Measurements from ENCODE around the gene SYCN. TPM values are rescaled to one million over a fixed set of nuclear protein-coding genes. Genes with fewer than 3 reads are reported as not detected.

SYCN gene
- polyA plus RNA-seq, 12 donors, result not detected

DNA sequence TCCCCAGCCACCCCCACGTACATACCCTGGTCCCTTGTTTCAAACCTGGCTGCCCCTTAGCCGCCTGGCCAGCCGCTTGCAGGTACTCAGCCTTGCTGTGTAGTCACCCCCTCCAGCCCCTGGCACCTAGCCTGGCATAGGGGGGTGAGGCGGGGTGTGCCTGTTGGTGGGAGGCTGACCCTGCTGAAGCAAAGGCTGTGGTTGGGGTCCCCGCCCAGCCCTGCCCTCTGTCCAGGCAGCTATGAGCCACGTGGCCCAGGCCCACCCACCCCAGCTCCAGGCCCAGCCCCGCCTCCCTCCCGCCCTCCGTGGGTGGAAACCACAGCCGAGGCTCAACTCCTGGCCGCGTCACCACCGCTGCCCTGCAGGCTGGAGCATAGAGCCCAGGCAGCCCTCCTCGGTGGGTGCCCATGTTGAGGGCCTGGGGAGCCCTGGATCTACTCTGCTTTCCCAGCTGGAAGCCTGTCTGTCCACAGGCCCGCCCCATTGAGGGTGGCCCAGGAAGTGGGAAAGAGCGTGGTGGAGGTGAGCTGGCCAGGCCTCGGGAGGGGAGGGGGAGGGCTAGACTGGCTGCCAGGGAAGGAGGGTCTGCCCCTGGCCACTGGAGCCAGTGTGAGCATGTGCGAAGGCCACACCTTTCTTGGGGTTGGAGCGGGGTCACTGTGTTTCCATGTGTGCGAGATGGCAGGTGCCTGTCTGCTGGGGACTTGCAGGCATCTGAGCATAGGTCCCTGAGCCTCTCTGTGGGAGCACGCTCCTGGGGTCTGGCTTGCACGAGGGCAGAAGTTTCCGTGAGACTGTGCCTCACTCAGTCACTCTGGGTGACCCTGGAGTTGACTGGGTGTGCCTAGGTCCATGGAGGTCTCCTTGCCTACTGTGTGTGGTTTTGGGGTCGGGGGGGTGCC is 47.5 kb downstream of the SYCN start:
- no peak for DNase-seq

DNA sequence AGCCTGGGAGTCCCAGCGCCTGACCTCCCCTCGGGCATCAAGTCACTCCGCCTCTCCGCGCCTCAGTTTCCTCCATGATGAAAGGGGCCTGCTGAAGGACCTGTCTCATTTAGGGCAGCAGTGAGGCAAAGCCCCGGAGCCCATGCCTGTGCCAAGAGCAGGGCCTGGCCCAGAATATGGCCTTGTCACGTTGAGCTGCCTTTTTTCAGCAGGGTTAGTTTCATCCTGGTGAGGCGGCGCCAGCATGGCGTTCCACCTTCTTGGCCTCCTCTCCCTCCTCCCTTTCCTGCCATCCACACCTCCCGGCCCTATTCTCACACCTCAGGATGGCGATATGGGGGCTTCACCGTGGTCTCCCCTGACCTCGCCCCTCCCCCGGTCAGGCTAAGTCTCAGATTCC is 48.3 kb downstream of the SYCN start:
- DNase-seq, result no peak

DNA sequence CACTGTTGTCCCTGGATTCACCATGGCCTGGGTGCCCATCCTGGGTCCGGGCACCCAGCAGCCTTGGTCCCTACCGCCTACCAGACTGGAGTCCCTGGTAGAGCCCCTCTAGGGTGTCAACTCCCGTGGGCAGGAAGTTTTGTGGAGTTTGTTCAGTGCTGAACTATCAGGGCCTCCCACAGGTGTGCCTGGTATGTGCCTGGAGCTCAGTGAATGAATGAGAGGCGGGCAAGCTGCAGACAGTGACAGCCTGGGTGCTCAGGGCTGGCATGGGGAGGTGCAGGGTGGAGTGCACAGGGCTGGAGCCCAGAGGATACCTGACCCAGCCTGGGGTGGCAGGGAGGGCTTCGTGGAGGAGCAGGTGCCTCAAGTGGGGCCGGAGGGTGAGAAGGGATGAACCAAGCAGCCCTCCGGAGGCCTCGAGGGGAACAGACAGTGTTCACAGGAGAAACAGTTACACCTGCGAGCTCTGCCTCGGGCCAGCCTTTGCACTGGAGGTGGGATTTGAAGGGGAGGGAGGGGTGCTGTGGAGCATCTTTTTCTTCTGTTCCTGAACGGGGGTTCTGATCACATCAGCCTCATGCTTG is 48.9 kb downstream of the SYCN start:
- DNase-seq, result no peak

- no peak for DNase-seq
These were observed 49.4 kb downstream of the SYCN start for GRCh38 chr19:39154629-39155100.

GRCh38 chr19:39154100-39154628 is 49.9 kb downstream of the SYCN start:
- no peak for DNase-seq

Other genes with a start within 250 kb of the SYCN start
- 10 to 100 TPM in 11 of 12 donors, not detected in 1; 22.6 to 33.6 (median 28.0) TPM for gene FBXO17, start 228.5 kb downstream of the SYCN start, polyA plus RNA-seq (ENCODE audit: insufficient read length in 12 of 12)
- gene FBXO27, start 171.7 kb downstream of the SYCN start, polyA plus RNA-seq (ENCODE audit: insufficient read length in 12 of 12), result 10 to 100 TPM in 1 of 12 donors, 1 to 10 TPM in 9, under 1 TPM in 1, not detected in 1; 0.89 to 10.3 (median 2.5) TPM
- under 1 TPM in 9 of 12 donors, not detected in 3; 0.07 to 0.30 (median 0.13) TPM for gene ACP7, start 119.9 kb downstream of the SYCN start, polyA plus RNA-seq (ENCODE audit: insufficient read length in 12 of 12)
- gene PAK4, start 78.5 kb downstream of the SYCN start, polyA plus RNA-seq (ENCODE audit: insufficient read length in 12 of 12), result 10 to 100 TPM in 11 of 12 donors, not detected in 1; 11.9 to 33.1 (median 16.0) TPM
- 1 to 10 TPM in 2 of 12 donors, under 1 TPM in 6, not detected in 4; 0.10 to 1.5 (median 0.17) TPM for gene NCCRP1, start 7.3 kb downstream of the SYCN start, polyA plus RNA-seq (ENCODE audit: insufficient read length in 12 of 12)
- gene IFNL3, start 40.7 kb upstream of the SYCN start, polyA plus RNA-seq (ENCODE audit: insufficient read length in 12 of 12), result not detected
- under 1 TPM in 2 of 12 donors, not detected in 10; 0.12 to 0.17 TPM for gene IFNL4, start 44.6 kb upstream of the SYCN start, polyA plus RNA-seq (ENCODE audit: insufficient read length in 12 of 12)
- gene IFNL2, start 64.1 kb upstream of the SYCN start, polyA plus RNA-seq (ENCODE audit: insufficient read length in 12 of 12), result not detected
- not detected for gene IFNL1, start 92.1 kb upstream of the SYCN start, polyA plus RNA-seq (ENCODE audit: insufficient read length in 12 of 12)
- gene LRFN1, start 116.6 kb upstream of the SYCN start, polyA plus RNA-seq (ENCODE audit: insufficient read length in 12 of 12), result 1 to 10 TPM in 3 of 12 donors, under 1 TPM in 7, not detected in 2; 0.42 to 2.8 (median 0.61) TPM
- gene GMFG, start 131.8 kb upstream of the SYCN start, polyA plus RNA-seq (ENCODE audit: insufficient read length in 12 of 12), result 10 to 100 TPM in 11 of 12 donors, not detected in 1; 12.1 to 31.1 (median 17.8) TPM
- 100 to 1,000 TPM in 2 of 12 donors, 10 to 100 TPM in 9, not detected in 1; 57.9 to 191 (median 74.7) TPM for gene SAMD4B, start 138.2 kb upstream of the SYCN start, polyA plus RNA-seq (ENCODE audit: insufficient read length in 12 of 12)
- gene PAF1, start 186.8 kb upstream of the SYCN start, polyA plus RNA-seq (ENCODE audit: insufficient read length in 12 of 12), result 10 to 100 TPM in 11 of 12 donors, not detected in 1; 33.0 to 65.6 (median 39.1) TPM
- 10 to 100 TPM in 11 of 12 donors, not detected in 1; 14.8 to 35.2 (median 22.9) TPM for gene MED29, start 187.1 kb upstream of the SYCN start, polyA plus RNA-seq (ENCODE audit: insufficient read length in 12 of 12)
- 100 to 1,000 TPM in 4 of 12 donors, 10 to 100 TPM in 7, not detected in 1; 29.7 to 250 (median 69.4) TPM for gene ZFP36, start 202.6 kb upstream of the SYCN start, polyA plus RNA-seq (ENCODE audit: insufficient read length in 12 of 12)
- 10 to 100 TPM in 11 of 12 donors, not detected in 1; 26.4 to 86.4 (median 47.0) TPM for gene PLEKHG2, start 208.4 kb upstream of the SYCN start, polyA plus RNA-seq (ENCODE audit: insufficient read length in 12 of 12)
- gene RPS16, start 231.7 kb upstream of the SYCN start, polyA plus RNA-seq (ENCODE audit: insufficient read length in 12 of 12), result 1,000 to 10,000 TPM in 10 of 12 donors, 100 to 1,000 TPM in 1, not detected in 1; 937 to 1,979 (median 1,712) TPM
- 100 to 1,000 TPM in 1 of 12 donors, 10 to 100 TPM in 10, not detected in 1; 74.5 to 113 (median 82.6) TPM for gene SUPT5H, start 241.3 kb upstream of the SYCN start, polyA plus RNA-seq (ENCODE audit: insufficient read length in 12 of 12)